Measurements from ENCODE around the gene TREM1.
"Not testable (repeated sequence)": the region's sequence is repeated elsewhere in the genome, so short reads cannot be mapped to it uniquely, and the experiment has no call there.

Gene TREM1

DNA sequence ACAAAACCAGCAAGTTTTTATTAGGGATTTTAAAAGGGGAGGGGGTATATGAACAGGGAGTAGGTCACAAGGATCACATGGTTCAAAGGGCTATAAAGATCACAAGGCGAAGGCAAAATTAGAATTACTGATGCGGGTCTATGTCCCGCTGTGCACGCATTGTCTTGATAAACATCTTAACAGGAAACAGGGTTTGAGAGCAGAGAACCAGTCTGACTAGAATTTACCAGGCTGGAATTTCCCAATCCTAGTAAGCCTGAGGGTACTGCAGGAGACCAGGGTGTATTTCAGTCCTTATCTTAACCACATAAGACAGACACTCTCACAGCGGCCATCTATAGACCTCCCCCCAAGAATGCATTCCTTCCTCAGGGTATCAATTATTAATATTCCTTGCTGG lies 10.8 kb upstream of the TREM1 start:
- DNase-seq (ENCODE audit: low read depth in 2 of 2) = not testable (repeated sequence)

DNA sequence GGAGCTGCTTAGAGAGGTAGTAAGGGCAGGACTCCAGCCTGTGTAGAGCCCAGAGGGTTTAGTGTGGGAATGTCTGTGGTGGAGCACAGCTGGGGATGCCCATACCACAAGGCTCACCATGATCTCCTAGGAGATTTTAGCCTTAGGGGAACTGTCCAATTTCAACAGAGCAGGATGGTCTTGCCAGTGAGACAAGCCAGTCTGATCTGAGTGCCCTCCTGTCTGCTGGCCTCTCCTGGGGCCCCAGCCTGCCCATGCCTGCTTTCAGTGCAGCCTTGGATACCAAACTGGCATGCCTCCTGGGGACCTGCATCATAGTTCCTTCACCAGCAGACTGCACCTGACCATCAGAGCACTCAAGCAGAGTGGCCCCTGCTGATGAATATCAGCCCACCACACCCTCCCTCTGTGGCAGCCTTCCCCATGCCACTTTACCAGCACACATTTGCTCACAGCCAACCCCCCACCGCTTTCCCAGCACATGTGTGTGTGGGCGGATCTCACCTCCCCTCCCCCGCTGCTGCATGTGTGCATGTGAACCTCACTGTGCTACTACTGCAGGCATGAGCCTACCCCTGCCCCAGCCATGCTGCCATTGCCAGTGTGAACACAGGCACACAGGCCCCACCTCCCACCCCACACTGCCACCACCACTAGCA lies 7.9 kb upstream of the TREM1 start:
- DNase-seq (ENCODE audit: low read depth in 2 of 2) = no peak

DNA sequence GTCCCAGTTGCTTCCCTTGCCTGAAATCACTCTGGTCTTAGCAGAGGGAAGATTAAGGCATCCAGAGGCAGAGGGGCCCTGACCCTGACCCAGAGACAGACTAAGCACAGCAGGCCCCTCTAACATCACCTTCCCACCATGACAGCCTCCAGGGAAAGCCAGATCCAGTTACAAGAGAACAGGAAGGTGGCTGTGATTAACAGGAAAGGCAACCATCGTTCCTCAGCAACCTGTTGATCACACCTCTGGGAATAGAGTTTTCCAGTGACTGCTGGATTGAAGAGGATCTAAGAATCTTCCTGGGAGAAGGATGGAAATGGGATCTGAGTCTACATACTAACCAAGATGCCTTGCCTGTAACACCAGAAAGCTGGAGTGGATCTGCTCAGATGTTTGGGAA lies 5.2 kb upstream of the TREM1 start:
- no peak for DNase-seq (ENCODE audit: low read depth in 2 of 2)

DNA sequence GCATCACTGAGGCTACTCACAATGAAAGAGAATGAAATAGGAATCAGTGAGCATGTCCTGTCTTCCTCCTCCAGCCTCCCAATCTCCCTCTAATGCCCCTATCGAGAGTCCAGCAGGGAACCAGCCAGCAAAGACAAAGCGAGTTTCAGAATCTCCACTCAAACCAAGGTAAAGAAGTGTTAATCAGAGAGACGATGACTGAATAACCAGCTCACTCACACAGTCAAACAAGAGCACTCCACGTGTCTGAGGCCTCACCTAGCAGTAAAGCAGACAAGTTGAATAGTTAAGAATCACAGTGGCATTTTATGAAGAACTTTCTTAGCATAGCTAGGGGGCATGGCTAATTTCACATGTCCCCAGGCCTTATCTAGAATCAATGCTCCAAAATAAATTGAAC lies 3.3 kb upstream of the TREM1 start:
- no peak for DNase-seq (ENCODE audit: low read depth in 2 of 2)

DNA sequence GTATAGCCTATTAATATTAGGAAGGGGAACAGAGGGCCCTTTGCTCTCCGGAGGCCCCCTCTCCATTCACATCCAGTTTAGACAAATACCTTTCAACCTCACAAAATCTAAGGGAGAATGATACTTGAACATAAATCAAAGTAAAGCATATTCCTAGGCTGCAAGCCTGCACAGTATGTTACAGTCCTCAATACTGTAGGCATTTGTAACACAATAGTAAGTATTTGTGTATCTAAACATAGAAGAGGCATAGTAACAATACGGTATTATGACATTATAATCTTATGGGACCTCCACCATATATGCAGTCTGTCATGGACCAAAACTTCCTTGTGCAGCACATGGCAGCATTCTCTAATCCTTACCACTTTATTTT lies 2.3 kb upstream of the TREM1 start:
- no peak for DNase-seq (ENCODE audit: low read depth in 2 of 2)

DNA sequence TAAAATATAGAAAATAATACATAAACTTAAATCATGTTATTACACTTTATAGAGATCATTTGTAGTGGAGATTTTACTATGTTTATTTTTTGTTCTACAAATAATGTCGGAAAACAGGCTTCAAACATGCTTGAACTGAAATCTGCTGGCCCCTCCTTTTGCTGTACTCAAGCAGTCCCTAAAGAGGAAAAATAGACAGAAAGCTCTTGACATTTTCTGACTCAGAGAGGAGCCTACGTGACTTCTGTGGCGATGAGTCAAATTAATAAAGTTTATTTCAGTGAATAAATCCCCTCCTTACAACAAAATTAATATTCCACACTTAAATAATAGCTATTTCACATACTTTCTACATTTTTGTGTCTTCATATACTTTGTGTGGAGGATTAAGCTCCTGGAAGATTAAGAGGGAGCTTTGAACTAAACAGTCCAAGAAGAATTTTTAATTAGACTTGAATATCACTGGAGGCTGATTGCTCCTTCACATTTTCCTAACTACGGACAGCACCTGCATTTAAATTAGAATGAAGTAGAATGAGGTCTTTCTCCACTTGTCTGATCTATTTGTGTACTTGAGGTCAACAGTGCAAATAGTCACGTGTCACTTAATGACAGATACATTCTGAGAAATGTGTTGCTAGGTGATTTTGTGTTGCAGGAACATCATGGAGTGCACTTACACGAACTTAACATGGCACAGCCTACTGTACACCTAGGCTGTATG lies 1.7 kb upstream of the TREM1 start:
- no peak for DNase-seq (ENCODE audit: low read depth in 2 of 2)

DNA sequence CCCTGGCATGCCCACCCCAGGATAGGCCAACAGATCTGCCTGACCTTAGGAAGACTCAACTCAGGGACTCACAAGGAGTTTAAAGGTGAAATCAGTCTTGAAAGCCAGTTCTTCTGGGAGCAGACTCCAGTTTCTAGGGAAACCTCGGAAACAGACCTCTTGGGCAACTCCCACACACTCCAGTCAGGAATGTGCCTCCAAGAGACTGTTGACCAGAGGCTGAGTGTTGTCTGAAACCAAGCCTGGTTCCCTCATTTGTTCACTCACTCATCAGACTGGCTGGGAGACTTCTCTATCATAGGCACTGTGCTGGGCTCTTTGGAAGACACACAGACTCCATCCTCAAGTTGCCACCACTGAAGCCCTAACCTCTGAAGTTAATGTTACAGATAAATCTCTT lies 1.8 kb downstream of the TREM1 start:
- no peak for DNase-seq (ENCODE audit: low read depth in 2 of 2)

DNA sequence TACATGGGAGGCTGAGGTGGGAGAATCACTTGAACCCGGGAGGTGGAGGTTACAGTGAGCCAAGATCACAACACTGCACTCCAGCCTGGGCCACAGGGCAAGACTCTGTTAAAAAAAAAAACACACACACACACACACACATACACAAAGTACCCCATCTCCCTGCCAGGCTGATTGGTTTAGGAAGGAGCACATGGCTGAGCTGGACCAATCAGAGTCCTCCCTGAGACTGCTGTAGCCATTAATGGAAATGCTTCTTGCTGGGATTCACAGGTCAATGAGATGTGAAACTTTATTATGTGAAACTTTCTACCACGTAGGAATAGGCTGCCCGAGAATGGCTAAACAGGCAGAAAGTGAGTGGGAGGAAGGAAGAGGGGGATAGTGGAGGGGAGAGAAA lies 2.9 kb downstream of the TREM1 start:
- no peak for DNase-seq (ENCODE audit: low read depth in 2 of 2)

DNA sequence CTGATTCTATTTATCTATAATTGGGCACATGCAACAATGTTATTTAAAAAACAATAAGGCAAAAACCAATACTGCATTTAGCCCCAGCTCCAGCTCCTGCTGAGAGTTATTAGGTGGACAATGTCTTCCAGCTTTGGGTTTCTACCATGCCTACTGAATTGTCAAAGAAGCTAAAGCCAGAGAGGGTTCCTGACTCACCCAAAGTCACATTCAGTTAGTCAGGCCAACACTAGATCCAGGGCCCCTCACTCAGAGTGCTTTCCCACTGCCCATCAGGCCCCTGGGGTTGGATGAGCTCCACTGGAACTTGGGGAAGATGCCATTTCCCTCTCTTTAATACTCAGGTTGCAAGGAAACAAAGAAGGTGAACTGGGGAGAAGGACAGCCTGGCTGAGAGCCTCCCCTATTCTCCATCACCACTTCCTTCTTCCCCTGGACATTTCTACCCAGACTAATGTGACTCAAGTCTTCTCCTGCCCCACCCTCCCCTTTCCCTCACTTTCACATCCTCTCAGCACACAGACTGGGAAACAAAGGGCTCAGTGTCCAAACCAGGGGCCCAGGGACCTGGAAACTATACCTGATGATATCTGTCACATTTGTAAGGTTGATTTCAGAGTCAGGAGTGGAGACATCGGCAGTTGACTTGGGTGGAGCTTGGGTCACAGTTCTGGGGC lies 6.0 kb downstream of the TREM1 start:
- no peak for DNase-seq (ENCODE audit: low read depth in 2 of 2)

DNA sequence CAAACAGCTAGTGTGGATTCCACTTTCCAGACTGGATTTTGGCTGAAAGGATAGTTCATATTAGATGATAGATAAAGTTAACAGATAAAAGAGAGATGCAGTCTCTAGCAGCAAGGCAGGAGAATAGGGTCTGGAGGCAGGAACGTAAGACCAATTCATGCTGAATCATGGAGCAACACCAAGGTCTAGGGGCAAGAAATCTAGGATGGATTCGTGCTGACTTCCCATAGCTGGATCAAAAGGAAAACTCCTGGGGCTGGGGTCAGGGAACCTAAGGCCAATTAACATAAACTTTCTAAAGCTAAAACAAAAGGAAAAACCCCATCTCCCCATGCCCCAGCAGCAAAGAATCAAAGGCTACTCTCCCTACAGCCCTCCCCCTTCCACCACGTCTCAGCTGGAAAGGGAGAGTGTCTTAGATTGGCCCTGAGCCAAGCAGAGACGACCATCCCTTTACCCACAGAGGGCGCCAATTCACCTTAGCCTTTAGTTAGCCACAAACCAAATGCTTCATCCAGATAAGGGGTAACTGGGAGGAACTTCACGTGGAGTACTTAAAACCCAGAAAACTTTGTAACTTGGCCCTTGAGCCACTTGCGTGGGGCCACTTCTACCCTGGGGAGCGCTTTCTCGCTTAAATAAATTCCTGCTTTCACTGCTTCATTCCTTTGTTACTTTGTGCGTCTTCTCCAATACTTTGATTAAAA lies 7.6 kb downstream of the TREM1 start:
- DNase-seq (ENCODE audit: low read depth in 2 of 2) = peak; percentile 41 to 57

DNA sequence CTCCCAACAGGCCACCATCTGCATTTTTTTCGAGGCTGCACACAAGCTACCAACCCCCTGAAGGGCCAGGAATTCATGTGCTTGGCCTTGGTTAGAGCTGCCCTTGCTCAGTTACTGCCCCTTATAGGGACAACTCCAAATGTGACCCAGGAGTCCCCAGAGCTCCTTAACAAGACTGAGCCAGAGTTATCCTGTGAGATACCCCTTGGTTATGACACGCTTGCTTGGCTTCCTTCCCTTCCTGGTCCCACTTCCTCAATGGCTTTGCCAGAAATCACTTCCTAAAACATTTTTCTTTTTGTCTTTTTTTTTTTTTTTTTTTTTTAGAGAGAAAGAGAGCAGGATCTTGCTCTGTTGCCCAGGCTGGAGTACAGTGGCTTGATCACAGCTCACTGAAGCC lies 8.9 kb downstream of the TREM1 start:
- DNase-seq (ENCODE audit: low read depth in 2 of 2) = no peak

DNA sequence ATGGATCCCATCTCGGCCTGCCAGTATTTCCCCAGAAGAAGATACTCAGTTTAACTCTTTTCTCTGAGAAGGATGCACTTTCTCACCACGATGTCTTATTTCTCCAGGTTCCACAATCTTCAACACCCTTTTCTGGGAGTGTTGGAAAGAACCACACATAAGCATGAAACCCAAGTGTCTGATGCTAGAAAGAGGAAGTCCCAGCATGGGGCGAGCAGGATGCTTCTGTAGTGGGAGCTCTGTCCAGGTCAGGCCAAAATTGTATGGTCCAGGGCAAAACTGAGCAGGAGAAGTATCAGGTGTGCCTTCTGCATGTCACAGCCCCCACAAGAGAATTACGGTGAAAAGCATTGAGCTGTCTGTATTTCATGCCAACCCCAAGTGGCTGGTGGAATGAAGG lies 11.0 kb downstream of the TREM1 start:
- DNase-seq (ENCODE audit: low read depth in 2 of 2) = no peak

DNA sequence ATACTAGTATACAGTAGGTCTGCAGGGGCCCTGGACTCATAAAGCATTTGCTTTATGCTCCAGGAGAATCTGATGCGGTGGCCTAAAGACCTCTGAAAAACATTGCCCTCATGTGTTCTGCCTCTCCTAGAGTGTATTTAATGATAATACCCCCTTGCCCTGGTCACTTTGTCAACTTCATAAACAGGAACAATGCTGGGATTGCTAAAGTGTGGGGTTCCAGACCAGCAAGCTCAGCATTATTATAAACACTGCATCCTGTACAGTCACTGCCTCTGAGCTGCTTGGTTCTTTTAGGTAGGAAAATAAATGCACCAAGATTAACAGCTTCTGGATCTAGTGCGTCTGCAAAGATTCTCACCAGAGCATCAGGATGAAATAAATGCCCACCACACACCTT lies 12.2 kb downstream of the TREM1 start:
- no peak for DNase-seq (ENCODE audit: low read depth in 2 of 2)

DNA sequence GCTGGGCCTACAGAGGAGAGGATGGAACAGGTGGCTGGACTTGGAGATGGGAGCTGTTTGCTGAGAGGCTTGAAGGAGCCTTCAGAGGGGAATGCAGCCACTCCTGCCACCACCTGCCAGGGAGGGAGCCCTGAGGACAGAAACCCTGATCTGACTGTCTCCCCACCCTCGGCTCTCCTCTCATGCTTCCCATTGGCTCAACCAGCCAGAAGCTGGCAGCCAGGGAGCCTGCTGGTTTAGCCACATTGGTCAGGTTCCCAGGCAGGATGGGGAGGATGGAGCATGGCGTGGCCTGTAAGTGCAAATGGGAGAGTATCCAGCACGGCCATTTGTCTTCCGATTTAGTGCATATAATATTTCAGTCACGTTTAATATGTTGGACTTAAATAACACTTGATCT lies 12.8 kb downstream of the TREM1 start:
- no peak for DNase-seq (ENCODE audit: low read depth in 2 of 2)

DNA sequence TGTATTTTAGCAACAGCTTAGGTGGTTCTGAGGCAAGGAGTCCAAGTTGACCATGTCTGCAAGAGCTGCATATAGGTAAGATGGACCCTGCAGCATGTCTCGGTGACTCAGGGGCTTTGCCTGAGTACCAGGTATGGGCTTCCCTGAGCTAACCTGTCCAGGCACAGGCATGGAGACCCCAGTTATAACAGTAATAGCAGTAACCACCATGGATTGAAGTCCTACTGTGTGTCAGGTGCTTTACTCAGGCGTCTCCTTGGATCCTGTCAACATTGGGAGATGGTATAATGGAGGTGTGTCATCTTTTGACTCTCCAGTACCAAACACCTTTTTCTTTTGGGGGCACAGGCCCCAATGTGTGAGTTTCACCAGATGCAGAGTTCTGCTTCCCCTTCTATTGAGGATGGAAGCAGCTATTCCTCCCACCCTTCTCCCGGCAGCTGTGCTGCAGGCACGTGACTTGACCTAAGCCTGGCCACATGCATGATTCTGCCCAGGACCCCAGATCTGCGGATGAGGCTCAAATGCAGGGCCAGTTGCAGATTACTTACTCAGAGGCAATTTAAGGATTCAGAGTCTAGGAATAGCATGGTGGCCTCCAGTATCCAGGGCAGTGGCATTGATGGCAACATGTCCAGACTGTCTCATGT lies 13.8 kb downstream of the TREM1 start:
- DNase-seq (ENCODE audit: low read depth in 2 of 2) = no peak

DNA sequence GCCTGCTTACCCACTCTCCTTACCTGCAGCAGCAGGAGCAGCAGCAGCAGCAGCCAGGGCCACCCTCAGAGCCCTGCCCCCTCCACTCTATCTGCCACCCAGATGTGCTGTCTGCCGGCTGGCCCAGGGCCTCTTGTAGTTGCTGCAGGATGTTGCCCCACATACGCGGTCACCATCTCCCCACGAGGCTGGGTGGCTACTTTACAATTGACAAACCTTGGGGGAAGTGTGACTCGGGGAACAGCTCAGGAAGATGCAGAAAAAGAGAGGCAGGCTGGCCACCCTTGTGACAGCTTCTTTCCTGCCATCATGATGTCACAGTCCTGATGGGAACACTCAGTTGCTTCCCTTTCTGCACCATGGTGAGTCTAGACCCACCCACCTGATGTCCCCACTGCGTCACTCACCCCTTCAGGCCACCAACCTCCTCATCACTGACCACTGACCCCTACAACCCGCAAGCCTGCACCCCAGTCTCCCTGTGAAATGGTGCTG lies 14.5 kb downstream of the TREM1 start:
- DNase-seq (ENCODE audit: low read depth in 2 of 2) = no peak

DNA sequence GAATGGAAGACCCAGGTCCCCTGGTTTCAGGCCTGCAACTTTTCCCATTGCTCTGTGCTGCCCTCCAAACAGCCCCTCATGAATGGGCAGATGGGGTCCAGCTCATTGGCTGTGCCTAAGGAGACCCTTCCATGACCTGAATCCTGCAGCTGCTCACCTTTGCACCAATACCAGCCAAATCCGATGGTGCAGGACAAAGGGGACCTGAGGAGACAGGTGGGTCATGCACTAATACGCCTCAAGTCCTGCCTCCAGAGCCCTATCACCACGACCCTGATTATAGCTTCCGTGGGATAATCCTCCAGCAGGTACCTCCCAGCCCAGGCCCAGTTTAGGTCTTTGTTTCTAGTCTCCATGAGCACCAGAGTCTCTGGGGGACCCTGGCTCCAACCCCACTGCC lies 16.8 kb downstream of the TREM1 start:
- DNase-seq (ENCODE audit: low read depth in 2 of 2) = no peak

DNA sequence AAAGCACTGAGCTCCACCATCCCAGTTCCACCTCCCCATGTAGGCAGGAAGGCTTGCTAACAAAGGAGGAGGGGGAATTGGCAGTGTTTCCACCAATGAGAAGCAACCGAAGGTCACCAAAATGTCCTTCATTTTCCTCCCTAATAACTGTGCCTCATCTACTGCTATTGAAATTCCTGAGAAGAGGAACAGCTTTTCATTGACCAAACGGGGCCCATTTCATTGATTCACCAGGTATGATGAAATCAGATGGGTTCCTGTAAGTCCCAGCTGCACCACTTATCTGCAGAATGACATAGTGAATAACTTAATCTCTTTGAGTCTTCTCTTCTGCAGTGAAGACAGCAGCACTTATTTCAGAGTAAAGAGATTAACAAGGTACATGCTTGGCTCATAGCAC lies 17.3 kb downstream of the TREM1 start:
- DNase-seq (ENCODE audit: low read depth in 2 of 2) = no peak

DNA sequence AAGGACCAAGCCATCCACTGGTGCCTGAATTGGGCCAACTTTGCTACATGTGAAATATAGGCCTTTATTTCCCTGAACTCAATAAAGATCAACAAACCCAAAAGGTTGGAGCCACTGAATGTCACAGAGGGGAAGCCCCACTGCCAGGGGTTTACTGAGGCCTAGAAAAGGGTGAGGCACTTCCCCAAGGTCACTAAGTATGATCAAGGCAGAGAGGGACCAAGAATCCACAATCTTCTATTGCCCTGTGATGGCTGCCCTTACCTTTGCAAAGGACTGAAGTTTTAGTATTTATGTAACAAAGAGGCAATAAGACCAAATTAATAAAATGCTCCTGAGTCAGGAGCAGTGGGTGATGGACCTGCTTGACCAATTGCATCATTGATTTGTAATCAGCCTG lies 18.0 kb downstream of the TREM1 start:
- no peak for DNase-seq (ENCODE audit: low read depth in 2 of 2)

DNA sequence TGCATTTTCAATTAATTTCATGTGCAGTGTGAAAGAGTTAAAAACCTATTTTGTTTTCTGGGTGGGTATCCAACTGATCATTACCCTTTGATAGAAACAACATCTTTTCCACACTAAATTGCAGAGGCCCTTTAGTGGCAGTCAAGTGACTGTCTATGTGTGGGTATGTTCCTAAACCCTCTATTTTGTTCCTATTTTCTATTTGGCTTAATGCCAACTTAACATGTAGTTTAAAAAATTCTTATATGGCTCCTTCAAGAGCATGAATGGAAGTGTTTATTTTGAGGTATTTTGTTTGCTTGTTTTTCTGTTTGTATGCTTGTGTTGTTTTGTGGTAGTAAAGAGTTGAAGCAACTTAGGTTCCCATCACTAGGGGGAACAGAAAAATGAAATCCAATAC lies 19.9 kb downstream of the TREM1 start:
- no peak for DNase-seq (ENCODE audit: low read depth in 2 of 2)

DNA sequence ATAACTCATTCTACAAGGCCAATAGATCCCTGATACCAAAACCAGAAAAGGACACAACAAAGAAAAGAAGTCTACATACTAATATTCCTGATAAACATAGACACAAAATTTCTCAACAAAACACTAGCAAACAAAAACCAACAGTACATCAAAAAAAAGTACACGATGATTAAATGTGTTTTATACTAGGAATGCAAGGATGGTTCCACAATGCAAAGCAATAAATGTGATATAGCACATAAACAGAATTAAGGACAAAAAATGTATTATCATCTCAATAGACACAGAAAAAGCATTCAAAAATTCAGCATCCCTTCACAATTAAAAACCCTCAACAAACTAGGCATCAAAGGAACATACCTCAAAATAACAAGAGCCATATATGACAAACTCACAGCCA lies 23.2 kb downstream of the TREM1 start:
- no peak for DNase-seq (ENCODE audit: low read depth in 2 of 2)

DNA sequence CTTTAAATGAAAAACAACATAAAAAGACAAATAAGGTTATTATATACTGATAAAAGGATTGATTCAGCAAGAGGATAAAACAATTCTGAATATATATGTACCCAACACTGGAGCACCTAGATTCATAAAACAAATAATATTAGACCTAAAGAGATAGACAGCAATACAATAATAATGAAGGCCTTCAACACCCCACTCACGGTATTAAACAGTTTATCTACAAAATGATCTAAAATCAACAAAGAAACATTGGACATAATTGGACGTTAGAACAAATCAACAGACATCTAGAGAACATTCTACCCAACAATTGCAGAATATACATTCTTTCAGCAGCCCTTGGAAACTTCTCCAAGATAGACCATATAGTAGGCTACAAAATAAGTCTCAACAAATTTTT lies 24.1 kb downstream of the TREM1 start:
- DNase-seq (ENCODE audit: low read depth in 2 of 2) = no peak
